B cell (primary cell): Measurements from ENCODE around the gene DLG2.

Source experiments
- CTCF ChIP-seq: fragments of 200-600 bp; IDR thresholded peaks from one replicate; pipeline ENCODE4 v1.8.0; 2022; ENCODE audit warnings: antibody characterized with exemption, mild to moderate bottlenecking
- EZH2 ChIP-seq: IDR thresholded peaks from 2 replicates; pipeline ENCODE4 v1.6.1; 2012; ENCODE audit warnings: borderline replicate concordance, low read depth, mild to moderate bottlenecking, moderate library complexity, low read length; ENCODE audit not compliant: insufficient read depth, poor library complexity, severe bottlenecking

- TF ChIP-seq EZH2 = no peak
- TF ChIP-seq CTCF = no peak
Observed at GRCh38 chr11:84270466-84270865, 1356.7 kb downstream of the DLG2 start.
